Esophagus muscularis mucosa (tissue), 4 donors: ENCODE measurements around the gene GFRA4.

Experiments used
- EP300 ChIP-seq: sonication (generic); formaldehyde crosslinking; IDR thresholded peaks from one replicate; pipeline ENCODE4 v1.6.1; 2017; ENCODE audit warnings: antibody characterized with exemption
- POLR2A ChIP-seq: fragments of 450-650 bp; IDR thresholded peaks from one replicate; pipeline ENCODE4 v1.6.1; 2017; ENCODE audit warnings: antibody characterized with exemption, moderate library complexity, mild to moderate bottlenecking, low read depth
- POLR2AphosphoS5 ChIP-seq, 2 donors: sonication (generic); formaldehyde crosslinking; IDR thresholded peaks; one replicate each; pipeline ENCODE4 v1.6.1; 2017; ENCODE audit warnings: antibody characterized with exemption in 2 of 2
- TF ChIP-seq, protein P1 (sequence below), 3 experiments: fragments of 200-600 bp in 2 of 3; fragments of 450-650 bp in 1 of 3; sonication (generic) in 2 of 3; IDR thresholded peaks; one replicate each; pipeline ENCODE4 v1.5.1; 2017 to 2019; ENCODE audit warnings: antibody characterized with exemption in 3 of 3, mild to moderate bottlenecking in 2 of 3, moderate library complexity in 1 of 3

DNA sequence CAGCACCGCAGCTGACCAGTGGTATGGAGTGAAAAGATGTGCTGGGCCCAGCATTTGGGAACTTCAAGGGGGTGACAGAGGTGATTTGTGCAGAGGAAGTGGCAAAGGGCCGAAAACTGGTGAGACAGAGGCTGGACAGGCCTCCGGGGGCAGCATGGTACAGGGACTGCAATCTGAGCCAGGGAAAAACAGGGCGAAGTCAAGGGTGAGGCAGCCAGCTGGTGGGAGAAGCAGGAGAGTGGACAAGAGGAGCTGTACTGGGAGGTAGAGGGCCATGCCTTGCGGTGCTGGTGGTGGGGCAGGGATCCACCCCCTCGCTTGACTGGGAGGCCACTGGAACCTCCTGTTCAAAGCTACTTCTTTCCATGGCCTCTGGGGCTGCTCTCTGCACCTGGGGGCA, 7.3 kb upstream of the GFRA4 start:
- TF ChIP-seq, protein P1, sequence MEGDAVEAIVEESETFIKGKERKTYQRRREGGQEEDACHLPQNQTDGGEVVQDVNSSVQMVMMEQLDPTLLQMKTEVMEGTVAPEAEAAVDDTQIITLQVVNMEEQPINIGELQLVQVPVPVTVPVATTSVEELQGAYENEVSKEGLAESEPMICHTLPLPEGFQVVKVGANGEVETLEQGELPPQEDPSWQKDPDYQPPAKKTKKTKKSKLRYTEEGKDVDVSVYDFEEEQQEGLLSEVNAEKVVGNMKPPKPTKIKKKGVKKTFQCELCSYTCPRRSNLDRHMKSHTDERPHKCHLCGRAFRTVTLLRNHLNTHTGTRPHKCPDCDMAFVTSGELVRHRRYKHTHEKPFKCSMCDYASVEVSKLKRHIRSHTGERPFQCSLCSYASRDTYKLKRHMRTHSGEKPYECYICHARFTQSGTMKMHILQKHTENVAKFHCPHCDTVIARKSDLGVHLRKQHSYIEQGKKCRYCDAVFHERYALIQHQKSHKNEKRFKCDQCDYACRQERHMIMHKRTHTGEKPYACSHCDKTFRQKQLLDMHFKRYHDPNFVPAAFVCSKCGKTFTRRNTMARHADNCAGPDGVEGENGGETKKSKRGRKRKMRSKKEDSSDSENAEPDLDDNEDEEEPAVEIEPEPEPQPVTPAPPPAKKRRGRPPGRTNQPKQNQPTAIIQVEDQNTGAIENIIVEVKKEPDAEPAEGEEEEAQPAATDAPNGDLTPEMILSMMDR (IDR thresholded peaks at IDR 0.05) = no peak
- no peak for TF ChIP-seq POLR2A
- TF ChIP-seq EP300 = no peak
- no peak for TF ChIP-seq POLR2AphosphoS5 (IDR thresholded peaks at IDR 0.05)
